Endothelial cell of umbilical vein (primary cell): ENCODE data around the gene CHRM1.

ENCODE experiments used
- CTCF ChIP-seq, 2 donors: IDR thresholded peaks; 1 replicate in 1 of 2; 2 replicates in 1 of 2; pipeline ENCODE4 v1.5.1; 2011; ENCODE audit warnings: low read length in 2 of 2, mild to moderate bottlenecking in 2 of 2, moderate library complexity in 2 of 2, control low read depth in 1 of 2, inconsistent platforms in 1 of 2, low read depth in 1 of 2; ENCODE audit not compliant: insufficient read depth in 1 of 2; ENCODE audit errors: extremely low read depth in 1 of 2
- EZH2 ChIP-seq: IDR thresholded peaks from 2 replicates; pipeline ENCODE4 v1.6.1; 2012; ENCODE audit warnings: borderline replicate concordance, low read depth, mild to moderate bottlenecking, moderate library complexity, low read length, inconsistent platforms; ENCODE audit not compliant: severe bottlenecking
- GATA2 ChIP-seq: IDR thresholded peaks from 2 replicates; pipeline ENCODE4 v1.7.0; 2011; ENCODE audit warnings: low read depth, mild to moderate bottlenecking, moderate library complexity, mixed read lengths, low read length; ENCODE audit not compliant: insufficient read length, insufficient read depth
- JUN ChIP-seq: IDR thresholded peaks from 2 replicates; pipeline ENCODE4 v1.6.1; 2011; ENCODE audit warnings: borderline replicate concordance, low read depth; ENCODE audit not compliant: insufficient read length, insufficient read depth
- MAX ChIP-seq: IDR thresholded peaks from 2 replicates; pipeline ENCODE4 v1.6.1; 2011; ENCODE audit not compliant: insufficient read depth, insufficient read length
- POLR2A ChIP-seq: IDR thresholded peaks from 2 replicates; pipeline ENCODE4 v1.6.1; 2012; ENCODE audit warnings: low read depth, mild to moderate bottlenecking, control low read depth, low read length
- POLR2AphosphoS5 ChIP-seq: IDR thresholded peaks from 2 replicates; pipeline ENCODE4 v1.6.1; 2012; ENCODE audit warnings: low read depth, mild to moderate bottlenecking, control low read depth, low read length, moderate library complexity; ENCODE audit not compliant: insufficient read depth

GRCh38 chr11:62905927-62906531 lies 15.1 kb downstream of the CHRM1 start:
- no peak for TF ChIP-seq JUN
- peak; percentile 97 for TF ChIP-seq CTCF (IDR thresholded peaks at IDR 0.05; ENCODE audit: extremely low read depth in 1 of 2, insufficient read depth in 1 of 2, low read depth in 1 of 2, low read length in 2 of 2)
- no peak for TF ChIP-seq POLR2A
- TF ChIP-seq EZH2, result no peak
- no peak for TF ChIP-seq POLR2AphosphoS5
- no peak for TF ChIP-seq GATA2
- no peak for TF ChIP-seq MAX
